ENCODE measurements around the gene PPP1R9B.

PPP1R9B gene

GRCh38 chr17:50166518-50167181 is 16.2 kb upstream of the PPP1R9B start:
- ATAC-seq: no peak
- TF ChIP-seq POU6F1 (CRISPR knock-in tag; IDR thresholded peaks at IDR 0.05; ENCODE audit: borderline replicate concordance, low read depth): no peak
- no peak for TF ChIP-seq SNAI2 (CRISPR knock-in tag; IDR thresholded peaks at IDR 0.05)
- no peak for TF ChIP-seq RARB (CRISPR knock-in tag; IDR thresholded peaks at IDR 0.05)
- TF ChIP-seq TCF4 (CRISPR knock-in tag; IDR thresholded peaks at IDR 0.05; ENCODE audit: borderline replicate concordance): no peak
- no peak for TF ChIP-seq TOX (CRISPR knock-in tag; IDR thresholded peaks at IDR 0.05; ENCODE audit: borderline replicate concordance)
- no peak for TF ChIP-seq ZC3H10 (CRISPR knock-in tag; IDR thresholded peaks at IDR 0.05)
- TF ChIP-seq TSHZ2 (CRISPR knock-in tag; IDR thresholded peaks at IDR 0.05): no peak
- no peak for TF ChIP-seq ESRRG (CRISPR knock-in tag; IDR thresholded peaks at IDR 0.05)
- TF ChIP-seq CSRNP3 (CRISPR knock-in tag; IDR thresholded peaks at IDR 0.05): no peak
- no peak for TF ChIP-seq ZNF565 (CRISPR knock-in tag; conservative IDR thresholded peaks at IDR 0.05; ENCODE audit: low read depth)
- no peak for TF ChIP-seq GLIS3 (CRISPR knock-in tag; IDR thresholded peaks at IDR 0.05)
- TF ChIP-seq ZFP3 (CRISPR knock-in tag; IDR thresholded peaks at IDR 0.05): no peak
- no peak for TF ChIP-seq BACH2 (CRISPR knock-in tag; IDR thresholded peaks at IDR 0.05; ENCODE audit: borderline replicate concordance)
- no peak for TF ChIP-seq ZNF70 (CRISPR knock-in tag; IDR thresholded peaks at IDR 0.05)

GRCh38 chr17:50165867-50166517 is 15.5 kb upstream of the PPP1R9B start, which contains the start of gene SGCA:
SGCA (plus strand) TSS chr17:50166005; CDS start chr17:50166041, 36 bp downstream.
- ATAC-seq: no peak
- TF ChIP-seq ZFP30 (CRISPR knock-in tag; IDR thresholded peaks at IDR 0.05) (no peak), BACH2 (CRISPR knock-in tag; IDR thresholded peaks at IDR 0.05; ENCODE audit: borderline replicate concordance) (no peak), RARB (CRISPR knock-in tag; IDR thresholded peaks at IDR 0.05) (no peak), ZC3H10 (CRISPR knock-in tag; IDR thresholded peaks at IDR 0.05) (no peak), ISL1 (CRISPR knock-in tag; IDR thresholded peaks at IDR 0.05) (no peak), ZNF70 (CRISPR knock-in tag; IDR thresholded peaks at IDR 0.05) (no peak), PATZ1 (CRISPR knock-in tag; IDR thresholded peaks at IDR 0.05; ENCODE audit: borderline replicate concordance) (no peak), ARNTL (CRISPR knock-in tag; IDR thresholded peaks at IDR 0.05; ENCODE audit: borderline replicate concordance, low read depth) (no peak), TSHZ2 (CRISPR knock-in tag; IDR thresholded peaks at IDR 0.05) (no peak), POU6F1 (CRISPR knock-in tag; IDR thresholded peaks at IDR 0.05; ENCODE audit: borderline replicate concordance, low read depth) (no peak), CSDC2 (CRISPR knock-in tag; IDR thresholded peaks at IDR 0.05) (no peak)

Measured in SK-N-SH treated with all-trans-retinoic acid at 6 μM for 48 hours (cell line).